ENCODE measurements around the gene ASXL1. TPM values are rescaled to one million over a fixed set of nuclear protein-coding genes. Genes with fewer than 3 reads are reported as not detected.

The ASXL1 gene
- polyA plus RNA-seq, 1 experiment: 40.8 TPM

DNA sequence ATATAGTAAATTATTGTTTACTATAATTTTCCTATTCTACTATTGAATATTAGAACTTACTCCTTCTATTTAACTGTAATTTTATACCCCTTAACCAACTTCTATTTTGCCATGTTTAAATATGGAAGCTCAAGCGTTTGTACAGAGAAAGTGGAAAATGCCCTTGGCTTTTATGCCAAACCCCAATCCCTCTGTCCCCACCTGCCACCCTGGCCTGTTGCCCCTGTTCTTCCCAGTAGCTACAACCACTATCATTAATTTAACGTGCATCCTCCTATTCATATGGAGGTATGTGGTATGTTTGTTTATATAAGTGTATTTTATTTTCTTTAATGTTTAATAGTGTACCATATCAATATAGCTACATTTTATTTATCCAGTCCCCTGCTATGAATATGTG, 58.1 kb downstream of the ASXL1 start:
- ChIA-PET POLR2A (no interaction called here), CTCF (interaction anchor here (1.1 to 1.2 kb wide), 2 partner anchors 9 to 12 kb away, joined by 3 read pairs; no protein-coding TSS in a partner anchor)
- Histone ChIP-seq H3K4me3 (ENCODE audit: low read depth, low read length) (no peak overlapping the region), H3K27me3 (ENCODE audit: control insufficient read depth, insufficient read depth, low read length) (no peaks in the 10 kb centered on the region), H3K36me3 (ENCODE audit: control insufficient read depth, insufficient read depth, low read length) (no peaks in the 10 kb centered on the region)
- TF ChIP-seq, protein P1, sequence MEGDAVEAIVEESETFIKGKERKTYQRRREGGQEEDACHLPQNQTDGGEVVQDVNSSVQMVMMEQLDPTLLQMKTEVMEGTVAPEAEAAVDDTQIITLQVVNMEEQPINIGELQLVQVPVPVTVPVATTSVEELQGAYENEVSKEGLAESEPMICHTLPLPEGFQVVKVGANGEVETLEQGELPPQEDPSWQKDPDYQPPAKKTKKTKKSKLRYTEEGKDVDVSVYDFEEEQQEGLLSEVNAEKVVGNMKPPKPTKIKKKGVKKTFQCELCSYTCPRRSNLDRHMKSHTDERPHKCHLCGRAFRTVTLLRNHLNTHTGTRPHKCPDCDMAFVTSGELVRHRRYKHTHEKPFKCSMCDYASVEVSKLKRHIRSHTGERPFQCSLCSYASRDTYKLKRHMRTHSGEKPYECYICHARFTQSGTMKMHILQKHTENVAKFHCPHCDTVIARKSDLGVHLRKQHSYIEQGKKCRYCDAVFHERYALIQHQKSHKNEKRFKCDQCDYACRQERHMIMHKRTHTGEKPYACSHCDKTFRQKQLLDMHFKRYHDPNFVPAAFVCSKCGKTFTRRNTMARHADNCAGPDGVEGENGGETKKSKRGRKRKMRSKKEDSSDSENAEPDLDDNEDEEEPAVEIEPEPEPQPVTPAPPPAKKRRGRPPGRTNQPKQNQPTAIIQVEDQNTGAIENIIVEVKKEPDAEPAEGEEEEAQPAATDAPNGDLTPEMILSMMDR (IDR thresholded peaks at IDR 0.05; ENCODE audit: insufficient read depth, low read depth, low read length): no peak
- no peak for DNase-seq (ENCODE audit: low read depth)

DNA sequence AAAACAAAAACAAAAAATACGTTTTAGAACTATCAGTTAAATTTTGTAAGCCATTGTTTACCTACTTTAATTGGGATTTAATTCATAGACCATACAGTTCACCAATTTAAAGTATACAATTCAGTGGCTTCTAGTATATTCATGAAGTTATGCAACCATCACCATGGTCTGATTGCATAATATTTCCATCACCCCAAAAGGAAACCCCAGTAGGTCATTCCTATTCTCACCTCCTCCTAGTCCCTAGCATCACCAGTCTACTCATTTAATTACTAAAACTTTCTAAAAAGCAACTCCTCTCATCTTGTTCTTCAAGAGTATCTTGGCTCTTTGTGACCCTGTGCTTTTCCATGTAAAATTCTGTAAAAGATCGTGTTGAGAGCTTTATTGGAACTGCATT, 60.2 kb downstream of the ASXL1 start:
- Histone ChIP-seq H3K27me3 (ENCODE audit: control insufficient read depth, insufficient read depth, low read length) (no peaks in the 10 kb centered on the region), H3K4me3 (ENCODE audit: low read depth, low read length) (no peak overlapping the region), H3K36me3 (ENCODE audit: control insufficient read depth, insufficient read depth, low read length) (no peaks in the 10 kb centered on the region)
- POLR2A ChIA-PET: no interaction called here
- CTCF ChIA-PET: interaction anchor here (0.6 kb wide), 1 partner anchor 33 kb away, joined by 3 read pairs; no protein-coding TSS in a partner anchor
- no peak for DNase-seq (ENCODE audit: low read depth)
- TF ChIP-seq, protein P1 (IDR thresholded peaks at IDR 0.05; ENCODE audit: insufficient read depth, low read depth, low read length): no peak

DNA sequence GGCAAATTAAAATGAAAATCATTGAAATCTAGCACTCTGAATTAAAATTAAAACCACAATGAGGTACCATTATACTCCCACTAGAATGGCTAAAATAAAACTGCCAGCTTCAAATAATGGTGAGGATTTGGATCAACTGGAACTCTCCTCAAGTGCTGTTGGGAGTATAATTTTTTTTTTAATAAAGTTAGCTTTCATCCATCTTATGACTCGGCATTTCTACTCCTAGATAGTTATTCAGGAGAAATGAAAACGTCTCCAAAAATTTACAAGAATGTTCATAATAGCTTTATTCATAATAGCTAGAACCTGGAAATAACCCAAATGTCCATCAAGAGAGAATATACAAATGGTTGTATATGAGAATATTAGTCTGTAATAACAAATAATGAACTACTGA, 63.2 kb downstream of the ASXL1 start:
- Histone ChIP-seq H3K4me3 (ENCODE audit: low read depth, low read length) (no peak overlapping the region), H3K27me3 (ENCODE audit: control insufficient read depth, insufficient read depth, low read length) (no peaks in the 10 kb centered on the region), H3K36me3 (ENCODE audit: control insufficient read depth, insufficient read depth, low read length) (no peaks in the 10 kb centered on the region)
- ChIA-PET CTCF (interaction anchor here (0.6 kb wide), 1 partner anchor 53 kb away, joined by 3 read pairs; no protein-coding TSS in a partner anchor), POLR2A (interaction anchor here (0.6 kb wide), 1 partner anchor 848 kb away, joined by 12 read pairs; no protein-coding TSS in a partner anchor)
- no peak for DNase-seq (ENCODE audit: low read depth)
- TF ChIP-seq, protein P1 (IDR thresholded peaks at IDR 0.05; ENCODE audit: insufficient read depth, low read depth, low read length): no peak

DNA sequence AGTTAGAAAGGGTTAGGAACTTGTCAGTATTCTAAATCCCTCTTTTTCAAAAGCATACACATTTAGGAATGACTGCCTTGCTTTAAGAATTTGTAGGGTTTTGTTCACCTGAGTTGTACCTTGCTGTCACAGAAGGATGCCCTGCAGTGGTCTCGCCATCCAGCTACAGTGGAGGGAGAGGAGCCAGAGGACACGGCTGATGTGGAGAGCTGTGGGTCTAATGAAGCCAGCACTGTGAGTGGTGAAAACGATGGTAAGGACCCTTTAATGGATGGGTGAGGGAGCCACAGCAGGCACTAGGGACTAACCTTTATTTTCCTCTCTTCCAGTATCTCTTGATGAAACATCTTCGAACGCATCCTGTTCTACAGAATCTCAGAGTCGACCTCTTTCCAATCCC, 69.9 kb downstream of the ASXL1 start:
- Histone ChIP-seq H3K36me3 (ENCODE audit: control insufficient read depth, insufficient read depth, low read length) (peaks cover 29% of the 10 kb centered on the region), H3K27me3 (ENCODE audit: control insufficient read depth, insufficient read depth, low read length) (no peaks in the 10 kb centered on the region), H3K4me3 (ENCODE audit: low read depth, low read length) (no peak overlapping the region)
- DNase-seq (ENCODE audit: low read depth): no peak
- CTCF ChIA-PET: interaction anchor here (0.9 to 1.3 kb wide), 3 partner anchors 9 to 22 kb away, joined by 3 to 4 read pairs (median 4); no protein-coding TSS in a partner anchor
- TF ChIP-seq, protein P1 (IDR thresholded peaks at IDR 0.05; ENCODE audit: insufficient read depth, low read depth, low read length): no peak
- POLR2A ChIA-PET: no interaction called here

DNA sequence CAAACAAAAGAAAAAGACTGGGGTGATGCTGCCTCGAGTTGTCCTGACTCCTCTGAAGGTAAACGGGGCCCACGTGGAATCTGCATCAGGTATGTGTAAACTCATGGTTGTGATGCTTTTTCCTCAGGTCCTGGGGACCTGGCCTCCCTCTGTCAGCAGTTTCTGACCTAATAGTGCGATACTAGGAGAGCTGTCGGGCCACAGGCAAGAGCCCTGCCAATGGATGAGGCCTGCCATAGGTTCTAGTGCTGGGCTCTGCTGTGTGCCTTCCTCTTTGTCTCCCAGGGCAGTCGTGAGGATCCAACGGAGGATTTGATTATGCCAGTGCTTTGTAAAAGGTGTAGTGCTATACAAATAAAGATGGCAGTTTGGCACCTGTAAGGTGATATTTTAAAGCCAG, 71.2 kb downstream of the ASXL1 start:
- TF ChIP-seq, protein P1 (IDR thresholded peaks at IDR 0.05; ENCODE audit: insufficient read depth, low read depth, low read length): no peak
- POLR2A ChIA-PET: no interaction called here
- CTCF ChIA-PET: interaction anchor here (1.3 kb wide), 1 partner anchor 8 kb away, joined by 4 read pairs; no protein-coding TSS in a partner anchor
- no peak for DNase-seq (ENCODE audit: low read depth)
- H3K27me3 ChIP-seq (ENCODE audit: control insufficient read depth, insufficient read depth, low read length): no peaks in the 10 kb centered on the region
- no peak overlapping the region for H3K4me3 ChIP-seq (ENCODE audit: low read depth, low read length)
- peaks cover 37% of the 10 kb centered on the region for H3K36me3 ChIP-seq (ENCODE audit: control insufficient read depth, insufficient read depth, low read length)
